Right hindlimb (tissue), 1 donor: ENCODE data around the gene REPIN1.
A peak's percentile ranks its signal among the peaks of the same experiment; 100 is the strongest.
"Not testable (repeated sequence)": the region's sequence is repeated elsewhere in the genome, so short reads cannot be mapped to it uniquely, and the experiment has no call there.

Experiments used
- DNase-seq: peaks from one replicate; pipeline ENCODE4 v3.0.0-alpha.2; 2018

The REPIN1 gene

GRCh38 chr7:150378115-150378852 lies 9.7 kb downstream of the REPIN1 start:
- DNase-seq = peak; percentile 76

- peak; percentile 96 for DNase-seq
These were observed 10.3 kb downstream of the REPIN1 start, which contains the start of gene ZNF775 for GRCh38 chr7:150378853-150379440. ZNF775 (plus strand) TSS chr7:150379330; CDS start chr7:150388471, 9,141 bp downstream.

GRCh38 chr7:150379441-150380379 lies 11.1 kb downstream of the REPIN1 start:
- no peak for DNase-seq

- no peak for DNase-seq
These were observed 11.8 kb downstream of the REPIN1 start for GRCh38 chr7:150380463-150380862.

GRCh38 chr7:150381096-150381495 lies 12.5 kb downstream of the REPIN1 start:
- no peak for DNase-seq

GRCh38 chr7:150381785-150382122 lies 13.1 kb downstream of the REPIN1 start:
- DNase-seq = no peak

- no peak for DNase-seq
These were observed 13.7 kb downstream of the REPIN1 start for GRCh38 chr7:150382123-150382843.

GRCh38 chr7:150382844-150383225 lies 14.2 kb downstream of the REPIN1 start:
- no peak for DNase-seq

- peak; percentile 92 for DNase-seq
These were observed 15.2 kb downstream of the REPIN1 start for GRCh38 chr7:150383710-150384397.

- DNase-seq = peak; percentile 20
These were observed 16.0 kb downstream of the REPIN1 start for GRCh38 chr7:150384406-150385301.

- no peak for DNase-seq
These were observed 16.7 kb downstream of the REPIN1 start for GRCh38 chr7:150385302-150385723.

GRCh38 chr7:150385884-150386283 lies 17.3 kb downstream of the REPIN1 start:
- not testable (repeated sequence) for DNase-seq

GRCh38 chr7:150388306-150388705 lies 19.7 kb downstream of the REPIN1 start:
- DNase-seq = no peak

- DNase-seq = peak; percentile 80
These were observed 20.3 kb downstream of the REPIN1 start for GRCh38 chr7:150388709-150389531.

- DNase-seq = no peak
These were observed 20.9 kb downstream of the REPIN1 start for GRCh38 chr7:150389532-150389816.

- DNase-seq = no peak
These were observed 21.6 kb downstream of the REPIN1 start for GRCh38 chr7:150390205-150390604.

GRCh38 chr7:150393325-150393724 lies 24.7 kb downstream of the REPIN1 start:
- no peak for DNase-seq

GRCh38 chr7:150396426-150396825 lies 27.8 kb downstream of the REPIN1 start:
- DNase-seq = no peak

GRCh38 chr7:150396851-150397260 lies 28.2 kb downstream of the REPIN1 start:
- no peak for DNase-seq

- DNase-seq = no peak
These were observed 28.9 kb downstream of the REPIN1 start for GRCh38 chr7:150397346-150398107.
